Gastroesophageal sphincter (tissue), 3 donors: Measurements from ENCODE around the gene SDC4.

Experiments used
- POLR2A ChIP-seq, 2 donors: fragments of 450-650 bp; IDR thresholded peaks; one replicate each; pipeline ENCODE4 v1.6.1; 2017; ENCODE audit warnings: antibody characterized with exemption in 2 of 2, mild to moderate bottlenecking in 2 of 2, moderate library complexity in 1 of 2
- POLR2AphosphoS5 ChIP-seq: sonication (generic); formaldehyde crosslinking; IDR thresholded peaks from one replicate; pipeline ENCODE4 v1.6.1; 2017; ENCODE audit warnings: antibody characterized with exemption
- TF ChIP-seq, protein P1 (sequence below), 4 experiments: fragments of 200-600 bp in 2 of 4; fragments of 450-650 bp in 2 of 4; sonication (generic) in 1 of 4; IDR thresholded peaks; one replicate each; pipeline ENCODE4 v1.5.1; 2017 to 2019; ENCODE audit warnings: antibody characterized with exemption in 4 of 4, mild to moderate bottlenecking in 2 of 4, moderate library complexity in 2 of 4

GRCh38 chr20:45395114-45395415 lies 46.8 kb upstream of the SDC4 start:
- no peak for TF ChIP-seq POLR2AphosphoS5
- no peak for TF ChIP-seq POLR2A (IDR thresholded peaks at IDR 0.05)
- TF ChIP-seq, protein P1, sequence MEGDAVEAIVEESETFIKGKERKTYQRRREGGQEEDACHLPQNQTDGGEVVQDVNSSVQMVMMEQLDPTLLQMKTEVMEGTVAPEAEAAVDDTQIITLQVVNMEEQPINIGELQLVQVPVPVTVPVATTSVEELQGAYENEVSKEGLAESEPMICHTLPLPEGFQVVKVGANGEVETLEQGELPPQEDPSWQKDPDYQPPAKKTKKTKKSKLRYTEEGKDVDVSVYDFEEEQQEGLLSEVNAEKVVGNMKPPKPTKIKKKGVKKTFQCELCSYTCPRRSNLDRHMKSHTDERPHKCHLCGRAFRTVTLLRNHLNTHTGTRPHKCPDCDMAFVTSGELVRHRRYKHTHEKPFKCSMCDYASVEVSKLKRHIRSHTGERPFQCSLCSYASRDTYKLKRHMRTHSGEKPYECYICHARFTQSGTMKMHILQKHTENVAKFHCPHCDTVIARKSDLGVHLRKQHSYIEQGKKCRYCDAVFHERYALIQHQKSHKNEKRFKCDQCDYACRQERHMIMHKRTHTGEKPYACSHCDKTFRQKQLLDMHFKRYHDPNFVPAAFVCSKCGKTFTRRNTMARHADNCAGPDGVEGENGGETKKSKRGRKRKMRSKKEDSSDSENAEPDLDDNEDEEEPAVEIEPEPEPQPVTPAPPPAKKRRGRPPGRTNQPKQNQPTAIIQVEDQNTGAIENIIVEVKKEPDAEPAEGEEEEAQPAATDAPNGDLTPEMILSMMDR (IDR thresholded peaks at IDR 0.05) = no peak
